22Rv1 (cell line): Measurements from ENCODE around the gene HAS3.

Experiments used
- ZFX ChIP-seq: fragments of 450-650 bp; IDR thresholded peaks from 2 replicates; pipeline ENCODE4 v1.6.1; 2017; ENCODE audit warnings: antibody characterized with exemption, borderline replicate concordance
- TF ChIP-seq, protein P1 (sequence below): fragments of 450-650 bp; IDR thresholded peaks from 2 replicates; pipeline ENCODE4 v1.5.1; 2017; ENCODE audit warnings: mild to moderate bottlenecking

DNA sequence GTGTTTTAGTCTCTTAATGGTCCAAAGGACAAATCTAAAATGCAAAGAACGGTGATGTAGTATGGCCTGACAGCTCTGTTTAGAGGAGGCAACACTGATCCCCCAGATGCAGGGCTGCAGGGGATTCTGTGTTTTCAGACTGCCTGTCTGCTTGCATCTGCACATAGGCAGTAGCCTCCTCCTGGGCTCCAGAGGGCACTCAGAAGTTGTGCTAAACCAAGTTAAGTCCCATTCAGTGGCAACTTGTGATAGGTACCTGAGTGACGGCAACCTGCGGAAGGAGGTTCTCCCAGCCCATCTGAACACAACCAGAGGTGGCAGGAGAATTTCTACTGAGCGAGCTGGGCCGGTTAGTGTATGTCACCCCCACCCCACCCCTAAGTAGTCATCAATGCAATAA lies 9.9 kb downstream of the HAS3 start:
- TF ChIP-seq, protein P1, sequence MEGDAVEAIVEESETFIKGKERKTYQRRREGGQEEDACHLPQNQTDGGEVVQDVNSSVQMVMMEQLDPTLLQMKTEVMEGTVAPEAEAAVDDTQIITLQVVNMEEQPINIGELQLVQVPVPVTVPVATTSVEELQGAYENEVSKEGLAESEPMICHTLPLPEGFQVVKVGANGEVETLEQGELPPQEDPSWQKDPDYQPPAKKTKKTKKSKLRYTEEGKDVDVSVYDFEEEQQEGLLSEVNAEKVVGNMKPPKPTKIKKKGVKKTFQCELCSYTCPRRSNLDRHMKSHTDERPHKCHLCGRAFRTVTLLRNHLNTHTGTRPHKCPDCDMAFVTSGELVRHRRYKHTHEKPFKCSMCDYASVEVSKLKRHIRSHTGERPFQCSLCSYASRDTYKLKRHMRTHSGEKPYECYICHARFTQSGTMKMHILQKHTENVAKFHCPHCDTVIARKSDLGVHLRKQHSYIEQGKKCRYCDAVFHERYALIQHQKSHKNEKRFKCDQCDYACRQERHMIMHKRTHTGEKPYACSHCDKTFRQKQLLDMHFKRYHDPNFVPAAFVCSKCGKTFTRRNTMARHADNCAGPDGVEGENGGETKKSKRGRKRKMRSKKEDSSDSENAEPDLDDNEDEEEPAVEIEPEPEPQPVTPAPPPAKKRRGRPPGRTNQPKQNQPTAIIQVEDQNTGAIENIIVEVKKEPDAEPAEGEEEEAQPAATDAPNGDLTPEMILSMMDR = no peak
- no peak for TF ChIP-seq ZFX
